Thyroid gland (tissue), 4 donors: ENCODE data around the gene COPZ2.
"Not testable (repeated sequence)": the region's sequence is repeated elsewhere in the genome, so short reads cannot be mapped to it uniquely, and the experiment has no call there.

Experiments
- POLR2A ChIP-seq, 2 donors: fragments of 450-650 bp; IDR thresholded peaks; one replicate each; pipeline ENCODE4 v1.6.1; 2017; ENCODE audit warnings: antibody characterized with exemption in 2 of 2, mild to moderate bottlenecking in 2 of 2, moderate library complexity in 1 of 2
- TF ChIP-seq, protein P1 (sequence below), 6 experiments: fragments of 200-600 bp in 3 of 6; fragments of 450-650 bp in 3 of 6; sonication (generic) in 3 of 6; IDR thresholded peaks; one replicate each; pipeline ENCODE4 v1.5.1; 2016 to 2019; ENCODE audit warnings: antibody characterized with exemption in 6 of 6, mild to moderate bottlenecking in 2 of 6, inconsistent platforms in 1 of 6, moderate library complexity in 1 of 6

DNA sequence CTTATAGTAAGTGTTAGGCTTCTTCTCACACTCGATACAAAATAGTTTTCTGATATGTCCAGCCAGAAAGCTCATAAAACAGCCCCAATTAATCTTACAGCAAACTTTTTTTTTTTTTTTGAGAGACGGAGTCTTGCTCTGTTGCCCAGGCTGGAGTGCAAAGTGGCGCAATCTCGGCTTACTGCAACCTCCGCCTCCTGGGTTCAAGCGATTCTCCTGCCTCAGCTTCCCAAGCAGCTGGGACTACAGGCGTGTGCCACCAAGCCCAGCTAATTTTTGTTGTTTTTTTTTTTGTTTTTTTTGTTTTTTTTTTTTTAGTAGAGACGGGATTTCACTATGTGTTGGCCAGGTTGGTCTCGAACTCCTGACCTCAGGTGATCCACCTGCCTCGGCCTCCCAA is 39.6 kb upstream of the COPZ2 start:
- TF ChIP-seq, protein P1, sequence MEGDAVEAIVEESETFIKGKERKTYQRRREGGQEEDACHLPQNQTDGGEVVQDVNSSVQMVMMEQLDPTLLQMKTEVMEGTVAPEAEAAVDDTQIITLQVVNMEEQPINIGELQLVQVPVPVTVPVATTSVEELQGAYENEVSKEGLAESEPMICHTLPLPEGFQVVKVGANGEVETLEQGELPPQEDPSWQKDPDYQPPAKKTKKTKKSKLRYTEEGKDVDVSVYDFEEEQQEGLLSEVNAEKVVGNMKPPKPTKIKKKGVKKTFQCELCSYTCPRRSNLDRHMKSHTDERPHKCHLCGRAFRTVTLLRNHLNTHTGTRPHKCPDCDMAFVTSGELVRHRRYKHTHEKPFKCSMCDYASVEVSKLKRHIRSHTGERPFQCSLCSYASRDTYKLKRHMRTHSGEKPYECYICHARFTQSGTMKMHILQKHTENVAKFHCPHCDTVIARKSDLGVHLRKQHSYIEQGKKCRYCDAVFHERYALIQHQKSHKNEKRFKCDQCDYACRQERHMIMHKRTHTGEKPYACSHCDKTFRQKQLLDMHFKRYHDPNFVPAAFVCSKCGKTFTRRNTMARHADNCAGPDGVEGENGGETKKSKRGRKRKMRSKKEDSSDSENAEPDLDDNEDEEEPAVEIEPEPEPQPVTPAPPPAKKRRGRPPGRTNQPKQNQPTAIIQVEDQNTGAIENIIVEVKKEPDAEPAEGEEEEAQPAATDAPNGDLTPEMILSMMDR (IDR thresholded peaks at IDR 0.05) = not testable (repeated sequence)
- TF ChIP-seq POLR2A (IDR thresholded peaks at IDR 0.05) = not testable (repeated sequence)
